Heart right ventricle (tissue), 16 donors: Measurements from ENCODE around the gene SEC14L3. TPM values are rescaled to one million over a fixed set of nuclear protein-coding genes. Genes with fewer than 3 reads are reported as not detected.

Source experiments
- ATAC-seq, 8 donors: fragments of 200-7000 bp; cut with Tn5 transposase; one replicate each; pipeline ENCODE4 v1.9.1; 2020; ENCODE audit warnings: mild to moderate bottlenecking in 8 of 8, moderate library complexity in 8 of 8, moderate number of reproducible peaks in 1 of 8
- DNase-seq, 2 donors: peaks; one replicate each; pipeline ENCODE4 v3.0.0-alpha.2; 2020
- H3K27ac ChIP-seq, 10 donors: fragments of 200-600 bp; sonication (generic) in 2 of 10; one replicate each; pipeline versions ENCODE4 v1.5.0 to v1.8.0; 2020 to 2022; ENCODE audit warnings: mild to moderate bottlenecking in 3 of 10
- H3K27me3 ChIP-seq, 7 donors: fragments of 200-600 bp; one replicate each; pipeline ENCODE4 v1.8.0; 2021 to 2022; ENCODE audit warnings: mild to moderate bottlenecking in 2 of 7
- H3K36me3 ChIP-seq, 9 donors: fragments of 200-600 bp; sonication (generic) in 1 of 9; one replicate each; pipeline versions ENCODE4 v1.5.0 to v1.8.0; 2020 to 2022; ENCODE audit warnings: mild to moderate bottlenecking in 2 of 9
- H3K4me1 ChIP-seq, 9 donors: fragments of 200-600 bp; sonication (generic) in 1 of 9; one replicate each; pipeline versions ENCODE4 v1.5.0 to v1.8.0; 2020 to 2022; ENCODE audit warnings: mild to moderate bottlenecking in 4 of 9
- H3K4me3 ChIP-seq, 10 donors: fragments of 200-600 bp; sonication (generic) in 2 of 10; one replicate each; pipeline versions ENCODE4 v1.5.0 to v1.8.0; 2020 to 2022; ENCODE audit warnings: mild to moderate bottlenecking in 7 of 10, moderate library complexity in 2 of 10
- H3K9me3 ChIP-seq, 11 donors: fragments of 200-600 bp in 10 of 11; sonication (generic) in 2 of 11; one replicate each; pipeline versions ENCODE4 v1.5.0 to v1.8.0; 2013 to 2022; ENCODE audit warnings: mild to moderate bottlenecking in 2 of 11, control low read depth in 1 of 11, moderate library complexity in 1 of 11
- CTCF ChIP-seq, 9 donors: fragments of 200-600 bp; sonication (generic) in 2 of 9; IDR thresholded peaks; one replicate each; pipeline versions ENCODE4 v1.5.0 to v1.8.0; 2021 to 2022; ENCODE audit warnings: antibody characterized with exemption in 9 of 9, mild to moderate bottlenecking in 5 of 9, moderate library complexity in 1 of 9
- WGBS, 2 donors: extraction: QIAGEN DNeasy Blood & Tissue Kit; methylation state at CpG; one replicate each; pipeline ENCODE4 v1.1.7; 2013; ENCODE audit warnings: inconsistent platforms in 1 of 2; 5-methylcytosine and 5-hydroxymethylcytosine counted together
- intact Hi-C, 10 donors: fragments of 100-400 bp; cut with DNase I; formaldehyde crosslinking; loops; one replicate each; pipeline versions ENCODE4 v1.11.1 to v1.14.2; 2022
- polyA plus RNA-seq, 2 donors: library from polyadenylated mRNA; stranded (reverse); fragments of 200-250 nt; gene quantifications; one replicate each; pipeline ENCODE4 v1.2.3, GENCODE V29; 2013
- total RNA-seq, 10 donors: library from RNA; stranded (reverse); fragmentation: NEBNext Ultra II Directional in 3 of 10; extraction: Animal tissue kit (Norgen Biotek cat#: 25700) in 3 of 10; gene quantifications; one replicate each; pipeline versions ENCODE4 v1.2.1 to v1.2.4, GENCODE V29; 2021 to 2023
- donor health status: Arrhythmogenic right ventricular cardiomyopathy.
- donor health status: ischemic (EF 13 %, LVEDD 7.1; RV severe dilation, severe dysfunction).
- donor health status: healthy with polysubstance abuse.
- donor health status: DM: no; HTN: yes; CAD: no.
- donor health status: DM: no; HTN: no; CAD: no.
- donor health status: ischemic (EF 25% LVEDD 6.9; RV normal size, moderate dysfunction).
- donor health status: ischemic (EF 25% LVEDD 5.7; RV mildly dilated, moderate dysfunction).
- donor health status: healthy.
- donor health status: DM: yes; HTN: yes; CAD: no.
- donor health status: Ischemic cardiomyopathy.
- donor health status: ischemic (EF 35%, LVEDD 5.7; RV mildly dilated, moderate dysfunction).
- donor health status: nonischemic (EF 11% LVEDD 7.7; RV severe dilation, severe dysfunction).
- donor health status: DM: yes; HTN: yes; CAD: no.
- donor health status: PGD.
- donor health status: ischemic (EF 29% LVEDD 5.4; RV normal size, mild dysfunction).
- donor health status: nonischemic (EF 23%, LVEDD 6.1; RV moderate dilation, normal function).

SEC14L3 gene
- total and polyA plus RNA-seq, 12 donors = not detected

GRCh38 chr22:30508216-30508615, 36.4 kb upstream of the SEC14L3 start:
- Histone ChIP-seq H3K27ac (no peak overlapping the region), H3K27me3 (peaks cover 0 to 61% (median 58%) of the 10 kb centered on the region in 7 donors), H3K9me3 (peaks cover 0 to 6% (median 0%) of the 10 kb centered on the region in 11 donors), H3K36me3 (no peaks in the 10 kb centered on the region), H3K4me1 (peaks cover 0 to 4% (median 0%) of the 10 kb centered on the region in 9 donors), H3K4me3 (no peak overlapping the region)
- no peak for TF ChIP-seq CTCF (IDR thresholded peaks at IDR 0.05)
- ATAC-seq = no peak
- intact Hi-C loops = no loop called here
- DNase-seq = no peak
- WGBS, 2 donors = 93 to 94% methylated on average over 5 of the region's 5 CpGs

- DNase-seq (no peak), ATAC-seq (no peak)
- no peak overlapping the region for H3K27ac ChIP-seq
- TF ChIP-seq CTCF (IDR thresholded peaks at IDR 0.05) = no peak
- H3K27me3 ChIP-seq = peaks cover 0 to 65% (median 62%) of the 10 kb centered on the region in 7 donors
- WGBS, 2 donors = 87% methylated on average over 4 of the region's 4 CpGs
- H3K4me3 ChIP-seq = no peak overlapping the region
- peaks cover 0 to 5% (median 0%) of the 10 kb centered on the region in 11 donors for H3K9me3 ChIP-seq
- intact Hi-C loops = no loop called here
- H3K4me1 ChIP-seq = peaks cover 0 to 4% (median 0%) of the 10 kb centered on the region in 9 donors
- no peaks in the 10 kb centered on the region for H3K36me3 ChIP-seq
Measured at GRCh38 chr22:30507670-30508069, 35.9 kb upstream of the SEC14L3 start.

GRCh38 chr22:30506507-30506968, 34.7 kb upstream of the SEC14L3 start:
- intact Hi-C loops = no loop called here
- no peak for TF ChIP-seq CTCF (IDR thresholded peaks at IDR 0.05)
- Histone ChIP-seq H3K27ac (no peak overlapping the region), H3K4me1 (peaks cover 0 to 4% (median 0%) of the 10 kb centered on the region in 9 donors), H3K4me3 (no peak overlapping the region), H3K9me3 (no peaks in the 10 kb centered on the region), H3K36me3 (no peaks in the 10 kb centered on the region), H3K27me3 (peaks cover 0 to 76% (median 71%) of the 10 kb centered on the region in 7 donors)
- no peak for ATAC-seq
- WGBS, 2 donors = 70 to 73% methylated on average over 8 of the region's 8 CpGs
- DNase-seq = no peak

- no peaks in the 10 kb centered on the region for H3K9me3 ChIP-seq
- peaks cover 0 to 4% (median 0%) of the 10 kb centered on the region in 9 donors for H3K4me1 ChIP-seq
- H3K4me3 ChIP-seq = no peak overlapping the region
- DNase-seq (no peak), ATAC-seq (no peak)
- intact Hi-C loops = no loop called here
- 73 to 76% methylated on average over 12 of the region's 12 CpGs for WGBS, 2 donors
- H3K27ac ChIP-seq = no peak overlapping the region
- H3K27me3 ChIP-seq = peaks cover 0 to 86% (median 80%) of the 10 kb centered on the region in 7 donors
- no peak for TF ChIP-seq CTCF (IDR thresholded peaks at IDR 0.05)
- no peaks in the 10 kb centered on the region for H3K36me3 ChIP-seq
Measured at GRCh38 chr22:30503551-30503950, 31.7 kb upstream of the SEC14L3 start.
